Measurements from ENCODE around the gene CAPN12.

GRCh38 chr19:38713865-38714264, 30.4 kb downstream of the CAPN12 start:
- TF ChIP-seq, protein P1, sequence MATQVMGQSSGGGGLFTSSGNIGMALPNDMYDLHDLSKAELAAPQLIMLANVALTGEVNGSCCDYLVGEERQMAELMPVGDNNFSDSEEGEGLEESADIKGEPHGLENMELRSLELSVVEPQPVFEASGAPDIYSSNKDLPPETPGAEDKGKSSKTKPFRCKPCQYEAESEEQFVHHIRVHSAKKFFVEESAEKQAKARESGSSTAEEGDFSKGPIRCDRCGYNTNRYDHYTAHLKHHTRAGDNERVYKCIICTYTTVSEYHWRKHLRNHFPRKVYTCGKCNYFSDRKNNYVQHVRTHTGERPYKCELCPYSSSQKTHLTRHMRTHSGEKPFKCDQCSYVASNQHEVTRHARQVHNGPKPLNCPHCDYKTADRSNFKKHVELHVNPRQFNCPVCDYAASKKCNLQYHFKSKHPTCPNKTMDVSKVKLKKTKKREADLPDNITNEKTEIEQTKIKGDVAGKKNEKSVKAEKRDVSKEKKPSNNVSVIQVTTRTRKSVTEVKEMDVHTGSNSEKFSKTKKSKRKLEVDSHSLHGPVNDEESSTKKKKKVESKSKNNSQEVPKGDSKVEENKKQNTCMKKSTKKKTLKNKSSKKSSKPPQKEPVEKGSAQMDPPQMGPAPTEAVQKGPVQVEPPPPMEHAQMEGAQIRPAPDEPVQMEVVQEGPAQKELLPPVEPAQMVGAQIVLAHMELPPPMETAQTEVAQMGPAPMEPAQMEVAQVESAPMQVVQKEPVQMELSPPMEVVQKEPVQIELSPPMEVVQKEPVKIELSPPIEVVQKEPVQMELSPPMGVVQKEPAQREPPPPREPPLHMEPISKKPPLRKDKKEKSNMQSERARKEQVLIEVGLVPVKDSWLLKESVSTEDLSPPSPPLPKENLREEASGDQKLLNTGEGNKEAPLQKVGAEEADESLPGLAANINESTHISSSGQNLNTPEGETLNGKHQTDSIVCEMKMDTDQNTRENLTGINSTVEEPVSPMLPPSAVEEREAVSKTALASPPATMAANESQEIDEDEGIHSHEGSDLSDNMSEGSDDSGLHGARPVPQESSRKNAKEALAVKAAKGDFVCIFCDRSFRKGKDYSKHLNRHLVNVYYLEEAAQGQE (IDR thresholded peaks at IDR 0.05; ENCODE audit: low read depth) = no peak
- TF ChIP-seq JUND (IDR thresholded peaks at IDR 0.05) (no peak), EGR1 (IDR thresholded peaks at IDR 0.05; ENCODE audit: low read depth) (no peak), ATF3 (IDR thresholded peaks at IDR 0.05) (no peak), RAD21 (IDR thresholded peaks at IDR 0.05; ENCODE audit: low read depth) (no peak), CTCF (IDR thresholded peaks at IDR 0.05 in 2 of 3, conservative IDR thresholded peaks at IDR 0.05 in 1 of 3; ENCODE audit: borderline replicate concordance in 1 of 3, insufficient read depth in 1 of 3, low read depth in 2 of 3, low read length in 2 of 3) (no peak), FOSL1 (IDR thresholded peaks at IDR 0.05; ENCODE audit: low read depth) (no peak), CBX3 (IDR thresholded peaks at IDR 0.05; ENCODE audit: low read depth) (no peak), EZH2 (IDR thresholded peaks at IDR 0.05) (no peak), TCF7L2 (IDR thresholded peaks at IDR 0.05; ENCODE audit: borderline replicate concordance, extremely low read depth, insufficient read depth, insufficient read length) (no peak), POLR2A (IDR thresholded peaks at IDR 0.05; ENCODE audit: borderline replicate concordance, extremely low read depth, insufficient read depth, insufficient read length) (no peak)
- TF ChIP-seq, protein P2, sequence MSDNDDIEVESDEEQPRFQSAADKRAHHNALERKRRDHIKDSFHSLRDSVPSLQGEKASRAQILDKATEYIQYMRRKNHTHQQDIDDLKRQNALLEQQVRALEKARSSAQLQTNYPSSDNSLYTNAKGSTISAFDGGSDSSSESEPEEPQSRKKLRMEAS (IDR thresholded peaks at IDR 0.05) = no peak
